ENCODE results near the gene CCDC14.

DNA sequence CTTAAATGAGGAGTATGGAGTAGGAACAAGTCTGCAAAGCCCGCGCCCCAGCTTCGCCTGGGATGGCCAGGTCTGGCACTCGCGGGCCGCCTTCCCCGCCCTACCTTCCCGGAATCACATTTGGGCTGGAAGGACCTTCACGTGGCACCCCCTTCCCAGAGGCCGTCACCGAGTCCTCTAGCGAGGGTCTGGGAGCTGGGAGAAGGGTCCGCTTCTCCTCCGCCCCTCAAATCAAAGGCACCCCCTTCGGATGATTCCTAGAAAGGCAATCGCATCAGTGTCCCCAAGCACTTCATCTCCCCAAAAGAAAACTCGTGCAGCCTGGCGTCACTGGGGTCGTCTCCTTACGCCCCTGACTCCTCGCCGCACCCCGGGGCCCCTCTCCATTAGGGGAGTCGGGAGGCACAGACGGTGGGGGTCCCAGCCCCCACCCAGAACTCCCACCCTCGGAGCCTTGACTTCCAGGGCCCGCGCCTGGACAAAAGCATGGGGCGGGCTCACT is 77.3 kb downstream of the CCDC14 start:
- TF ChIP-seq, protein P1, sequence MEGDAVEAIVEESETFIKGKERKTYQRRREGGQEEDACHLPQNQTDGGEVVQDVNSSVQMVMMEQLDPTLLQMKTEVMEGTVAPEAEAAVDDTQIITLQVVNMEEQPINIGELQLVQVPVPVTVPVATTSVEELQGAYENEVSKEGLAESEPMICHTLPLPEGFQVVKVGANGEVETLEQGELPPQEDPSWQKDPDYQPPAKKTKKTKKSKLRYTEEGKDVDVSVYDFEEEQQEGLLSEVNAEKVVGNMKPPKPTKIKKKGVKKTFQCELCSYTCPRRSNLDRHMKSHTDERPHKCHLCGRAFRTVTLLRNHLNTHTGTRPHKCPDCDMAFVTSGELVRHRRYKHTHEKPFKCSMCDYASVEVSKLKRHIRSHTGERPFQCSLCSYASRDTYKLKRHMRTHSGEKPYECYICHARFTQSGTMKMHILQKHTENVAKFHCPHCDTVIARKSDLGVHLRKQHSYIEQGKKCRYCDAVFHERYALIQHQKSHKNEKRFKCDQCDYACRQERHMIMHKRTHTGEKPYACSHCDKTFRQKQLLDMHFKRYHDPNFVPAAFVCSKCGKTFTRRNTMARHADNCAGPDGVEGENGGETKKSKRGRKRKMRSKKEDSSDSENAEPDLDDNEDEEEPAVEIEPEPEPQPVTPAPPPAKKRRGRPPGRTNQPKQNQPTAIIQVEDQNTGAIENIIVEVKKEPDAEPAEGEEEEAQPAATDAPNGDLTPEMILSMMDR (IDR thresholded peaks at IDR 0.05) = no peak
- no peak for TF ChIP-seq POLR2A (IDR thresholded peaks at IDR 0.05)
